ELF-1 (cell line): Measurements from ENCODE around the gene PSTPIP2.
A peak's percentile ranks its signal among the peaks of the same experiment; 100 is the strongest.

Experiments
- DNase-seq: peaks from one replicate; pipeline ENCODE4 v3.0.0-alpha.2; 2016; ENCODE audit warnings: low read depth, low spot score

The PSTPIP2 gene

DNA sequence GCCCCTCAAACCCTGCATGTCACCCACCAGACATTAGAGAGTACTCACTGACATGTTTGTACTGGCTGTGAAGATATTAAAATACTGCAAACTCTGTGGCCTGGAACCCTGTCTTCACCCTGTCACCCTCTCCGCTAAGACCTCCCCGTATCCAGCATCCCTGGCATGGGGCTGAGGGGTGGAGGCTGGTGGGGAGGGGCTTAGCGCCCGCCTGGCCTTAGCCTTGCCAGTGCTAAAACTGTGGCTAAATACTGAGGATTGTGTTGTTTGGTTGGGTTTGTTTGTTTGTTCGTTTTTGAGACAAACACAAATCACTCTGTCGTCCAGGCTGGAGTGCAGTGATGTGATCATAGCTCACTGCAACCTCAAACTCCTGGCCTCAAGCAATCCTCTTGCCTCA, 1.8 kb downstream of the PSTPIP2 start:
- DNase-seq: no peak

DNA sequence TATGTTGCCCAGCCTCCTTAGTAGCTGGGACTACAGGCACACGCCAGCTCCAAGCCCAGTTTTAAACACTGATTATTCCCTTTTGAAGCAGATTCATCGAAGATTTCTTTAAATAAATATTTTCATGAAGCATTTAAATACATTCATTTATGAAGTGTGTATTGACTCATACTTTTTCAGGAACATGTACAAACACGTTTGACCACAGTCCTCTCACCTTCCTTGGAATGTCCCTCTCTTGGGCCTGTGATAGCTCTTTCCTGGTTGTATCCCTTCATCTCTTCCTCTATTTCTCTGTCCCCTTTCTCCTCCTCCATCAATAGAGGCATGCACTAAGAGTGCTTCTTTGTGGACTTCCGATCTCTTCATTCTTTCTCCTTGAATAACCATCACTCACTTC, 2.5 kb downstream of the PSTPIP2 start:
- no peak for DNase-seq

DNA sequence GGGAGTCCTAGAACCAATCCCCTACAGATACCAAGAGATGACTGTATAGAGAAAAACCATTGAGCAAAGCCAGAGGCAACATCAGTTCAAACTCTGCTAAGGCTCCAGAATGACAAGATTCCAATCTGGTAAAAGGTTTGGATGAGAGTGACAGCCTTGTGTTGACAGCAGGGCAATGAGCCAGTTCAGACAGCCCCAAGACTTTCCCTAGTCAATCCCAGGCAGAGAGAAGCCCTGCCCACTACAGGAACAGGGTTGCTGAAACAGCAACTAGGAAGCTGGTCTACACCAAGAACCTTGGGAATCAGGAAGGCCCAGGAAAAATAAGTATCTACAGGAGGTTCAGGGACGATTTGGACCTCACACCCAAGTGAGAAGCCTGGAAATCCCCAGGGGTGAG, 3.3 kb downstream of the PSTPIP2 start:
- no peak for DNase-seq

DNA sequence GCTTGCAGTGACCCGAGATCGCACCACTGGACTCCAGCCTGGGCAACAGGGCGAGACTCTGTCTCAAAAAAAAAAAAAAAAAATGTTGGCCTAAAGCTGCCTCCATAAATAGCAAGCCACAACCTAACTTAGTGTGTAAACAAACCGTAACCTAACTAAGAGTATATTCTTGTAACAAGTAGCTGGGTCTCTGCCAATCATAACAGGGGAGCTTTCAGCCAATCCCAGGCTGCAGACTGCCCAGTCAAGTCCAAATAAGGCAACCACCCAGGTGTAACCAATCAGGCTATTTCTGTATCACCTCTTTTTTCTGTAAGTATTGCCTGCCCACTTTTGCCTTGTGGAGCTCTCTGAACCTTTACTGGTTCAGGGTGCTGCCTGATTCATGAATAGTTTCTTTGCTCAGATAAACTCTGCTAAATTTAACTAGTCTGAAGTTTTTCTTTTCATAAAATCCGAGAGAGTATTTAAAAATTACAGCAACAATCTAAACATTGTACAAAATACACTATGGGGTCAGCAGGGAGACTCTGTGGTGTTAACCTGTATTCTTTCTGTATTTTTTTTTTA, 4.5 kb downstream of the PSTPIP2 start:
- no peak for DNase-seq

- peak; percentile 84 for DNase-seq
These were observed 9.3 kb downstream of the PSTPIP2 start for GRCh38 chr18:46062781-46063180.

DNA sequence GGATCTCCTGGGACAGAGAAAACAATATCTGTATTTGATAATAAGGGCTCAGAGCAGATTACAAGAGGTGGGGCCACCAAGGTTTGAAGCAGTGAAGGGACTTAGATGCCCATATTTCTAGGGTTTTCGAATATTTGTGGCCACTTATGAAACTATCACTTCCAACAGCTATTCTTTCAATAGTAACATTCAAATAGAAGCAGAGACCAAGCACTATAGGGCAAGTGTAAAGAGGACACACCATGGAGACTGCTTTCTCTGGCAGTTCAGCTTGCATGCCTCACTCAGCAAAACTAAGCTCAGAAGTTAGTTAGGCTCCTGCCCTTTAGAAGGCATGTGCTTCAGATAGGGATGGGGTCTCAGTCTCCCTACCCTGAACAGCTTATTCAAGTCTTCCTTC, 10.3 kb downstream of the PSTPIP2 start:
- DNase-seq: no peak

DNA sequence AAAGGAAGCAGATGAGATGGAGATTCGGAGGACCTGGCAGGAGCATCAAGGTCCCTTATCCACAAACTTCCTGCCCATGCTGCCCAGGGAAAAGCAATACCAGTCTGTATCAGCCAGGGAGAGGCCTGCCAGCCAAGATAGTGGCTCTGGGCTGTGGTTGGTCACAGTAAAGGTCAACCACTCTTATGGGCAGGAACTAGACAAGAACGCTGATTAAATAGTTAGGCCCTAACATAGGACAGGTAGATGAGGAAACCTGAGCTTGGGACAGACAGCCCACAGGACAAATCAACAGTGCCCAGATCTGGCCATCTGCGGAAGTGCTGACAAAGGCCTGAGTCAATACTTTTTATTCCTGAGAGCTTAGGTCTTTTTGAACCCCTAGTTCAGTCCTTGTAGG, 10.7 kb downstream of the PSTPIP2 start:
- no peak for DNase-seq

DNA sequence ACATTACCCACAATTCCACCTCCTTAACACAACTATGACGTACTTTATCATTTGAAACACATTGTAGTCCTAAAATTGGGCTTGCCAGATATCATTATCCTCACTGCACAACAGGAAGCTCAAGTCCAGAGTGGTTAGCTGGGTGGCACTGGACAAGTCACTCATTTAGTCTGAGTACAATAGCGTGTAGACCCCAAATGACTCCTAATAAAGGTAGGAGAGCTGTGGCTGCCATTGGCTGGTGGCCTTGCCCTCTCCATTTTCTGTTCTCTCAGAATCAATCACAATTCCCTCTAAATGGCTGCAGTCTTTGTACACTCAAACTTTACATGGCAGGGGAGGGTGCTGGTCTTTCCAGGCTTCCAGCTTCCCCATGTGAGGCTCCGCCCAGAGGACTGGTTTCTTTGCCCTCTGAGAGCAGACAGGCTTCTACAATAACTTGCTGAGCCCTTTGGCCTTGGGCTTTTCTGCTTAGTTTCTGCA, 11.7 kb downstream of the PSTPIP2 start:
- DNase-seq: no peak

GRCh38 chr18:46055838-46056230, 16.2 kb downstream of the PSTPIP2 start:
- no peak for DNase-seq

DNA sequence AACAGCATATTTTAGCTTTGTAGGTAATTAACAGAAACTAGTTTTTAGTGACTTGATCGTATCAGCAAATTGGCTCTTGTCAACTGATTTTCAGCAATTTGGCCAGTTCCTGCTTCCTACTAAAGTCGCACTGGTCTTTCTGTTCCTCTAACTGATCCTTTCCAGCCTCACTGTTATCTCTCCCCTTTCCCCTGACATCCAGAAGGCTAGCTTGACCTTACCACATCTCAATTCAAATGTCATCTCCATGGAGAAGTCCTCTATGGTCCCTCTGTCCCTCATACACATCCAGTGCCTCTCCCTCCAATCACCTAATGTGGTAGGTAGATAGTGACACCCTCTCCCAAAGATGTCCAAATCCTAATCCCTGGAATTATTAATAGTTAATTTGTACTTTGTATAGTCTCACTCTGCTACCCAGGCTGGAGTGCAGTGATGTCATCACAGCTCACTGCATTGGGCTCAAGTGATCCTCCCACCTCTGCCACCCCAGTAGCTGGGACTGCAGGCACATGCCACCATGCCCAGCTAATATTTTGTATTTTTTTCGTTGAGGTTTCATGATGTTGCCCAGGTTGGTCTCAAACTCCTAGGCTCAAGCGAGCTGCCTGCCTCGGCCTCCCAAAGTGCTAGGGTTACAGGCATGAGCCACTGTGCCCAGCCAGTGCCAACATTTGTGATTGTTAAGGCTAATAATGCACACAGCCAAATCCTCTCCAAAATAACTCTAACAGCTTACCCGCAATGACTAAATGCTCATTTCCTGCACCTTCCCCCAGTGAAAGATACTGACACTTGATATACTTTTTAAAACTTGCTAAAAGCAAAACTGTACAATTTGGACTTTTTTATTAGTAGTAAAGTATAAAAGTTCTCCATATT, 16.9 kb downstream of the PSTPIP2 start:
- no peak for DNase-seq

GRCh38 chr18:46053368-46054095, 18.5 kb downstream of the PSTPIP2 start:
- DNase-seq: no peak

- DNase-seq: no peak
These were observed 20.2 kb downstream of the PSTPIP2 start for GRCh38 chr18:46051731-46052461.

GRCh38 chr18:46050268-46050667, 21.8 kb downstream of the PSTPIP2 start:
- no peak for DNase-seq

- no peak for DNase-seq
These were observed 23.4 kb downstream of the PSTPIP2 start for GRCh38 chr18:46048641-46049040.

DNA sequence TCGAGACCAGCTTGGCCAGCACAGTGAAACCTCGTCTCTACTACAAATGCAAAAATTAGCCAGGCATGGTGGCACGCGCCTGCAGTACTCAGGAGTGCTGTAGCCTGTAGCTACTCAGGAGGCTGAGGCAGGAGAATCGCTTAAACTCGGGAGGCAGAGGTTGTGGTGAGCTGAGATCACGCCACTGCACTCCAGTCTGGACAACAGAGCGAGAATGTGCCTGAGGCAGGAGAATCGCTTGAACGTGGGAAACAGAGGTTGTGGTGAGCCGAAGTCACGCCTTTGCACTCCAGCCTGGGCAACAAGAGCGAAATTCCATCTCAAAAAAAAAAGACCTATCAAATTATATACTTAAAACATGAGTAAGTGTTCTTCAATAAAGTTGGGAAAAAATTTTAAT, 24.7 kb downstream of the PSTPIP2 start:
- peak; percentile 65 for DNase-seq

GRCh38 chr18:46046688-46047087, 25.4 kb downstream of the PSTPIP2 start:
- no peak for DNase-seq

DNA sequence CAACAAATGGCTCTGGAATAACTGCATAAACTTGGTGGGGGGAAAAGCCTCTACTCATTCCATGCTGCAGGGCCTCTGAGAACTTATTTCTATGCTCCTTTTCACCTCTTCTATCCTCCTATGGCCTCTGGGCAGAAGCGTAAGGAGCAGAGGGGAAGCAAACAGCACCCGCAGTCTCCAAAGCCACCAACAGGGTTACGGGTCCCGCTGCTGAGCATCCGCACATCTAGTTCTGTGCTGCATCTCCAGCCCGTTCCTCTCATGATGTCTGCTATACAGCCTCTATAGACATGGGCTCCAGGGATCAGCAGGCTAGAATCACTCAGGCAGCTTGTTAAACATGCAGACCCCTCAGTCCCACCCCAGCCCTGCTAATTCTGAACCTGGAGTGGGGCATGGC, 25.9 kb downstream of the PSTPIP2 start:
- peak; percentile 48 for DNase-seq

DNA sequence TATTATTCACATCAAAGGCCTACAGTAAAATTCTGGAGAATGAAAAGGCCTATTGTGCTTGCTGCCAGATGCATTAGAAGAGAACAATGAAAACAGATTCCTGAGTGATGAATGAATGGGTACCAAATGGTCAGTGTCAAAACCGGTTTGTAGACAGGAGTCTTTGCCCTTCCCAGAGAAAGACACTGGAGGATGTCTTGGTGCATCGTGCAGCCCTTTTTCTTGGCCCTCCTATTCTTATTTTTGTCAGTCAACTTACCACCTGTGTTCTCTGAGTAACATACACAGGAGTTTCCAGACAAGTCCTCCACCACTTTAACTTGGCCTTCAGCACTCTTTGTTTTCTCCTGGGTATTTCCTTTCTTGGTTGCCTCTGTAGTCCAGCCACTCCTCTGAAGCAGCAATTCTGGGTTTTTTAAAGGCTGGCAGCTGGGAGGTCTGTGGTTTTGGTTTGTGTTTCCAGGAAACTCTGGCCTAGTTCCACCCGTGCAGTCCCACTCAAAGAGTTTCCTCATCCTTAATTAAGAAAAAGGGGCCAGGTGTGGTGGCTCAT, 29.4 kb downstream of the PSTPIP2 start:
- peak; percentile 34 for DNase-seq

DNA sequence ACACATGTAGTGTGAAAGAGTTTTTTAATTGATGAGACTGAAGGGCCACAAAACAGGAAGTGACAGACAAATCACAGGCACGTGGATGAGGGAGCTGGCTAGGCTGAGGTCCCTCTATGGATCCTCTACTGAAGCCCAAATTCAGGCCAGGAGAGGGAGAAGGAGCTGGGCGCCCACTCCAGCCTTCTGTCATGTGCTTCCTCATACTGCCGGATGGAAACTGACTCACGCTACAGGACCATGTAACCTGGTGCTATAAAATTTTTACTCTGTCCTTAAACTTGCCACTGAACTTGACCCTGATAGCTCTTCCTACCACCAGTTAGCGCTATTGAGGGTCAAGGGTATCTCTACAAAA, 31.3 kb downstream of the PSTPIP2 start:
- no peak for DNase-seq

GRCh38 chr18:46040033-46040746, 31.9 kb downstream of the PSTPIP2 start:
- DNase-seq: peak; percentile 37
